Upper lobe of left lung (tissue), 4 donors: Measurements from ENCODE around the gene DNAJB1.

Experiments
- CTCF ChIP-seq, 6 experiments: fragments of 450-650 bp in 4 of 6; fragments of 200-600 bp in 2 of 6; sonication (generic) in 2 of 6; IDR thresholded peaks; one replicate each; pipeline ENCODE4 v1.5.1; 2016 to 2019; ENCODE audit warnings: antibody characterized with exemption in 6 of 6
- POLR2AphosphoS5 ChIP-seq, 2 donors: sonication (generic); formaldehyde crosslinking; IDR thresholded peaks; one replicate each; pipeline ENCODE4 v1.5.1; 2017; ENCODE audit warnings: antibody characterized with exemption in 2 of 2

GRCh38 chr19:14528419-14529253, 10.4 kb upstream of the DNAJB1 start:
- TF ChIP-seq CTCF (IDR thresholded peaks at IDR 0.05), result no peak
- TF ChIP-seq POLR2AphosphoS5 (IDR thresholded peaks at IDR 0.05), result no peak
